AG09309 (cell line): ENCODE measurements around the gene PRDM16.

Source experiments
- DNase-seq: peaks from one replicate; pipeline ENCODE4 v3.0.0-alpha.2; 2010; ENCODE audit warnings: low read depth
- H3K4me3 ChIP-seq: 2 replicates; pipeline ENCODE4 v1.5.1; 2011; ENCODE audit warnings: mild to moderate bottlenecking, low read depth, low read length, moderate library complexity; ENCODE audit not compliant: control insufficient read depth
- CTCF ChIP-seq: IDR thresholded peaks from 2 replicates; pipeline ENCODE4 v1.5.1; 2011; ENCODE audit warnings: mild to moderate bottlenecking, low read depth, low read length, inconsistent platforms; ENCODE audit not compliant: insufficient read depth, control insufficient read depth; ENCODE audit errors: missing control alignments

Gene PRDM16

GRCh38 chr1:3373700-3374405, 304.9 kb downstream of the PRDM16 start:
- DNase-seq, result no peak
- no peak overlapping the region for H3K4me3 ChIP-seq
- TF ChIP-seq CTCF, result no peak

- no peak for DNase-seq
- no peak for TF ChIP-seq CTCF
- H3K4me3 ChIP-seq, result no peak overlapping the region
Measured at GRCh38 chr1:3375245-3375644, 306.2 kb downstream of the PRDM16 start.

- no peak for TF ChIP-seq CTCF
Measured at GRCh38 chr1:3377166-3377565, 308.2 kb downstream of the PRDM16 start.

GRCh38 chr1:3377604-3378279, 308.7 kb downstream of the PRDM16 start:
- no peak for TF ChIP-seq CTCF
- no peak for DNase-seq
- no peak overlapping the region for H3K4me3 ChIP-seq

More at GRCh38 chr1:3377166-3377565, 308.2 kb downstream of the PRDM16 start:
- no peak overlapping the region for H3K4me3 ChIP-seq
- DNase-seq, result no peak

GRCh38 chr1:3378411-3379208, 309.6 kb downstream of the PRDM16 start:
- TF ChIP-seq CTCF, result no peak
- no peak overlapping the region for H3K4me3 ChIP-seq
- DNase-seq, result no peak

- H3K4me3 ChIP-seq, result no peak overlapping the region
- no peak for TF ChIP-seq CTCF
- no peak for DNase-seq
Measured at GRCh38 chr1:3379934-3380333, 310.9 kb downstream of the PRDM16 start.
